Measurements from ENCODE around the gene HDGF.

The HDGF gene

GRCh38 chr1:156740237-156740740 lies 11.2 kb downstream of the HDGF start:
- H3K27me3 ChIP-seq (ENCODE audit: insufficient read depth, low read length): no peaks in the 10 kb centered on the region
- peaks cover 53% of the 10 kb centered on the region for H3K36me3 ChIP-seq (ENCODE audit: insufficient read depth, low read length)
- H2AFZ ChIP-seq (ENCODE audit: low read depth, low read length): peak overlapping the region; percentile 7
- H3K4me1 ChIP-seq (ENCODE audit: insufficient read depth, low read length): peaks cover 12% of the 10 kb centered on the region
- H3K9me3 ChIP-seq (ENCODE audit: low read length): no peaks in the 10 kb centered on the region
- peak overlapping the region; percentile 67 for H3K4me3 ChIP-seq (ENCODE audit: low read length)

DNA sequence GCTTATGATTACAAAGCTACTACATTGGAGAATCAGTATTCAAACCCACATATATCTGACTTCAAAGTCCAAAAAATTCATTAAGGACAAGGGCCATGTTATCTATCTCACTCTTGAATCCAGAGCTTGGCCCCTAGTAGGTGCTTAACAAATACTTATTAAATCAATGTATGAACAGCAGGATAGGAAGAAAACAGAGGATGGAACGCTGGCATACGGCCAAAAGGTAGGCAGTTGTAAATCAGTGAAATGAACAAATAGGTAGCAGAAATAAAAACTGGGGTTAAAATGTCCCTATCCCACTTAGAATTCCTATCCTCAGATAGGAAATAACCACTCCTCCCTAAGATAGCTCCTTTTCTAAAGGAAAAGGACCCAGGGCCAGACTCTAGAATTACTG lies 12.6 kb downstream of the HDGF start:
- peaks cover 12% of the 10 kb centered on the region for H3K4me1 ChIP-seq (ENCODE audit: insufficient read depth, low read length)
- H3K9me3 ChIP-seq (ENCODE audit: low read length): no peaks in the 10 kb centered on the region
- peaks cover 46% of the 10 kb centered on the region for H3K36me3 ChIP-seq (ENCODE audit: insufficient read depth, low read length)
- H2AFZ ChIP-seq (ENCODE audit: low read depth, low read length): no peak overlapping the region
- H3K27me3 ChIP-seq (ENCODE audit: insufficient read depth, low read length): no peaks in the 10 kb centered on the region
- no peak overlapping the region for H3K4me3 ChIP-seq (ENCODE audit: low read length)

- Histone ChIP-seq H3K9me3 (ENCODE audit: low read length) (no peaks in the 10 kb centered on the region), H3K27me3 (ENCODE audit: insufficient read depth, low read length) (no peaks in the 10 kb centered on the region), H3K4me1 (ENCODE audit: insufficient read depth, low read length) (peaks cover 12% of the 10 kb centered on the region), H3K36me3 (ENCODE audit: insufficient read depth, low read length) (peaks cover 46% of the 10 kb centered on the region), H2AFZ (ENCODE audit: low read depth, low read length) (no peak overlapping the region), H3K4me3 (ENCODE audit: low read length) (no peak overlapping the region)
Measured at GRCh38 chr1:156738407-156738806, 13.1 kb downstream of the HDGF start.

- peaks cover 48% of the 10 kb centered on the region for H3K36me3 ChIP-seq (ENCODE audit: insufficient read depth, low read length)
- H3K27me3 ChIP-seq (ENCODE audit: insufficient read depth, low read length): no peaks in the 10 kb centered on the region
- no peaks in the 10 kb centered on the region for H3K9me3 ChIP-seq (ENCODE audit: low read length)
- H3K4me3 ChIP-seq (ENCODE audit: low read length): no peak overlapping the region
- H3K4me1 ChIP-seq (ENCODE audit: insufficient read depth, low read length): peaks cover 4% of the 10 kb centered on the region
- no peak overlapping the region for H2AFZ ChIP-seq (ENCODE audit: low read depth, low read length)
Measured at GRCh38 chr1:156733989-156734584, 17.4 kb downstream of the HDGF start.

DNA sequence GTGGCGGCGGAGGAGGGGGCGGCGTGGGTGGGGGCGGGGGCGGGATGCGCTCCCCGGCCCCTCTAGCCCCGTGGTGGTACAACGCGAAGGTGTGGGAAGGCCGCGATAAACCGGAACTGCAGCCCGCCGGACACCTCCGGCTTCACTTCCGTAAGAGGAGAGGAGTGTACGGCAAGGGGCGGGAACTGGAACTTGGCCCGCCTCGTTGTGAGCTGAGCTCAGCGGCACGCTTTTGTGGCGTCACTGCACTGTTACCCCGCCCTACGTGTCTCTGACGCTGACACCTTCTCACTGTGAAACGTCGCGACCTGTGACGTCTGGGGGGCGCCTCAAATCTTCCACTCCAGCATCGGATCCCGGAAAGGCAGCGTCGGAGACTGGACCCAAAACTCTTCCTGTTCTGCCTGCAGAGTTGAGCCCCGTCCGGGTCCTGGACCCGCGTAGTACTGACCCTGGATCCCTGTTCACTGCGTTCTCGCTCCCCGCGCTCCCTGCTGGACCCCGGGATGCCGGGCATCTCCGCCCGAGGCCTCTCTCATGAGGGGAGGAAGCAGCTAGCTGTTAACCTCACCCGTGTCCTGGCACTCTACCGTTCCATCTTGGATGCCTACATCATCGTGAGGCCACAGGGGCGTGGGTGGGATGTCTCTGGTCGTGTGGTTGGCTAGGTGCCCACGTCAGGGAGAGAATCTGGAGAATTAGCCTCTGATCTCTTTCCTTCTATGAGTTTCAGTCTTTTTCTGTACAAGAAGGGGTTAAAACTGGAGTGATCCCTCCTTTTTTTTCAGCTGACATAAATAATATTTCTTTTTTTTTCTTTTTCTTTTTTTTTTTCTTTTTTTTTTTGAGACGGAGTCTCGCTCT lies 22.6 kb downstream of the HDGF start, which contains the start of gene ISG20L2:
TSS of gene ISG20L2 (minus strand) at position 168 of the 864 bp plus-strand sequence. CDS start 1,114 bp downstream, outside the sequence.
- H3K4me3 ChIP-seq (ENCODE audit: low read length): peak within 1 kb of the TSS; percentile 63
- H3K36me3 ChIP-seq (ENCODE audit: insufficient read depth, low read length): peaks cover 31% of the 10 kb centered on the region
- H3K27me3 ChIP-seq (ENCODE audit: insufficient read depth, low read length): no peaks in the 10 kb centered on the region
- H3K4me1 ChIP-seq (ENCODE audit: insufficient read depth, low read length): peaks cover 34% of the 10 kb centered on the region
- H2AFZ ChIP-seq (ENCODE audit: low read depth, low read length): peak within 1 kb of the TSS; percentile 68
- no peaks in the 10 kb centered on the region for H3K9me3 ChIP-seq (ENCODE audit: low read length)

- Histone ChIP-seq H3K4me1 (ENCODE audit: insufficient read depth, low read length) (peaks cover 34% of the 10 kb centered on the region), H3K4me3 (ENCODE audit: low read length) (peak within 1 kb of the TSS; percentile 63), H3K27me3 (ENCODE audit: insufficient read depth, low read length) (no peaks in the 10 kb centered on the region), H2AFZ (ENCODE audit: low read depth, low read length) (peak within 1 kb of the TSS; percentile 68), H3K9me3 (ENCODE audit: low read length) (no peaks in the 10 kb centered on the region), H3K36me3 (ENCODE audit: insufficient read depth, low read length) (peaks cover 31% of the 10 kb centered on the region)
Measured at GRCh38 chr1:156727926-156728598, 23.4 kb downstream of the HDGF start, which contains the start of gene METTL25B. Gene METTL25B (plus strand): TSS chr1:156728469. CDS start chr1:156729105, 636 bp downstream.

GRCh38 chr1:156727492-156727891 lies 24.0 kb downstream of the HDGF start:
- Histone ChIP-seq H3K4me1 (ENCODE audit: insufficient read depth, low read length) (peaks cover 34% of the 10 kb centered on the region), H3K27me3 (ENCODE audit: insufficient read depth, low read length) (no peaks in the 10 kb centered on the region), H3K4me3 (ENCODE audit: low read length) (peak overlapping the region; percentile 63), H3K36me3 (ENCODE audit: insufficient read depth, low read length) (peaks cover 33% of the 10 kb centered on the region), H3K9me3 (ENCODE audit: low read length) (no peaks in the 10 kb centered on the region), H2AFZ (ENCODE audit: low read depth, low read length) (no peak overlapping the region)

DNA sequence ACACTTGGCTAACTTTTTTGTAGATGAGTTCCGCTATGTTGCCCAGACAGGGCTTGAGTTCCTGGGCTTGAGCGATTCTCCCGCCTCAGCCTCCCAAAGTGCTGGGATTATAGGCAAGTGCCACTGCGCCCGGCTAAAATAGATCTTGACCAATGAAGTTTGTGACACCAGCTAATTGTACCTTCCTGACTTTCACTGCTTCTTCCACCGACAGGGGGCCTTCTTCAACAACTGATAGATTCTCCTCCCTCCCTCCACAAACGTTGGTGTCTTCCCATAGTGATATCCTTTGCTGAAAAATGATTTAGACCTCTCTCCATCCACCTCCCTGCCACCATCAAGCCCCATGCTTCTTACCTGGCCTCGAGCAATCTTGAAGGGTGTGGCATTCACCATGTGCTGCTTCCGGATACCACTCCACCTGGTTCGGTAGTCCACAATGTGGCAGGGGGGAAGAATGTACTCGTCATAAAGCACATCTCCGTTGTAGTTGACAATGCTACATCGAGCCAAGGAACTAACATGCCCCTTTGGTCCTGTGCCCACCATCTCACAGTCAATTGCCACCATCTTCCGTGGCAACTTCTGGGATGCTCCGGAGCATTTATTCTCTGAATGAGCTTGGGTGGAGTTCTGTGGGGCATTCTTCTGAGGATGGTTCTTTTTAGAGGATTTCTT lies 24.8 kb downstream of the HDGF start:
- Histone ChIP-seq H3K36me3 (ENCODE audit: insufficient read depth, low read length) (peaks cover 30% of the 10 kb centered on the region), H3K4me1 (ENCODE audit: insufficient read depth, low read length) (peaks cover 34% of the 10 kb centered on the region), H3K4me3 (ENCODE audit: low read length) (peak overlapping the region; percentile 15), H3K27me3 (ENCODE audit: insufficient read depth, low read length) (no peaks in the 10 kb centered on the region), H2AFZ (ENCODE audit: low read depth, low read length) (no peak overlapping the region), H3K9me3 (ENCODE audit: low read length) (no peaks in the 10 kb centered on the region)

DNA sequence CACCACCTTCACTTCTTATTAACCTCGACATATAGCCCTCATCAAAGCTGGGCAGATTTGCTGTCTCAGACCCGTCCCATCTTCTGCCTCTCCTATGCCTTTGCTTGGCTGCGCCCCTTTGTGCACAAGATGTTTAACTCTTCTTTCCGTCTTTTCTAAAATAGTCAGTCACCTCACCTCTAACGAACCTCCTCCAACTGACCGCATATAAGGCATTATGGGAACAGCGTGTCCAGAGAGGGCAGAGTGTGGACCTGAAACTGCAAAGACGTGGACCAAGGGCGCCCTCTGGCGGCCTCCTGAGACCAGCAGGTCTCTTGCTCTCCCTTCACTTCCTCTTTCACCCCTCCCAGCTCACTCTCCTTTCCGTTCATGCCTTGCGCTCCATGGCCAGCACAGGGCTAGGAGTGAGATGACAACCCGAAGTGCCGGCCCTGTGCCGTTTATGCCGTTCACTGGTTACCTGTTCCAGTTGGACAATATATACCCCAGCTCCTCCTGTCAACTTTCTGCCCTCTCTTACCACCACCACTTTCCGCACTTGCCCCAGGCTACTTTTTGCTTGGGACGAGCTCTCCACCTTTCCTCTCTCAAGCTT lies 25.7 kb downstream of the HDGF start:
- Histone ChIP-seq H2AFZ (ENCODE audit: low read depth, low read length) (no peak overlapping the region), H3K27me3 (ENCODE audit: insufficient read depth, low read length) (no peaks in the 10 kb centered on the region), H3K9me3 (ENCODE audit: low read length) (no peaks in the 10 kb centered on the region), H3K36me3 (ENCODE audit: insufficient read depth, low read length) (peaks cover 36% of the 10 kb centered on the region), H3K4me1 (ENCODE audit: insufficient read depth, low read length) (peaks cover 34% of the 10 kb centered on the region), H3K4me3 (ENCODE audit: low read length) (peak overlapping the region; percentile 15)

GRCh38 chr1:156721535-156721934 lies 29.9 kb downstream of the HDGF start:
- no peaks in the 10 kb centered on the region for H3K9me3 ChIP-seq (ENCODE audit: low read length)
- H3K27me3 ChIP-seq (ENCODE audit: insufficient read depth, low read length): no peaks in the 10 kb centered on the region
- no peak overlapping the region for H3K4me3 ChIP-seq (ENCODE audit: low read length)
- peaks cover 14% of the 10 kb centered on the region for H3K4me1 ChIP-seq (ENCODE audit: insufficient read depth, low read length)
- H2AFZ ChIP-seq (ENCODE audit: low read depth, low read length): no peak overlapping the region
- peaks cover 38% of the 10 kb centered on the region for H3K36me3 ChIP-seq (ENCODE audit: insufficient read depth, low read length)

DNA sequence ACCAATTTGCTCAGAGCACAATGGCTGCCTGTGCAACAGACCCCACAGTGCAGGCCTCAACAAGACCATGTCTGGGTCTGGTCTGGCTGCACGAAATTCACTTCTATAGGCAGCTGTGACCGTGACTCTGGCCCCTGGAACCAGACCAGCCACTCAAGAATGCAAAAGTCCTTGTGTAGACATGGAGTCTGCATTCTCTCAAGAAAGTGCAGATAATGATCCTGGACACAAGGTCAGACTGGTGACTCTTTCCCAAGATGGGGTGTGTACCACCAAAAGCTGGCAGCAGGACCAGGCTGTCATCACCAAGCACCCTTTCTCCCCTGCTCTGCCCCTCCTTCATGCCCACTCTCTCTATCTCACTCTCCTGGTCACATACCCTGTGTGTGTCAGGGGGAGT lies 30.3 kb downstream of the HDGF start:
- peaks cover 10% of the 10 kb centered on the region for H3K4me1 ChIP-seq (ENCODE audit: insufficient read depth, low read length)
- H3K4me3 ChIP-seq (ENCODE audit: low read length): no peak overlapping the region
- no peaks in the 10 kb centered on the region for H3K27me3 ChIP-seq (ENCODE audit: insufficient read depth, low read length)
- no peaks in the 10 kb centered on the region for H3K9me3 ChIP-seq (ENCODE audit: low read length)
- no peak overlapping the region for H2AFZ ChIP-seq (ENCODE audit: low read depth, low read length)
- H3K36me3 ChIP-seq (ENCODE audit: insufficient read depth, low read length): peaks cover 38% of the 10 kb centered on the region

DNA sequence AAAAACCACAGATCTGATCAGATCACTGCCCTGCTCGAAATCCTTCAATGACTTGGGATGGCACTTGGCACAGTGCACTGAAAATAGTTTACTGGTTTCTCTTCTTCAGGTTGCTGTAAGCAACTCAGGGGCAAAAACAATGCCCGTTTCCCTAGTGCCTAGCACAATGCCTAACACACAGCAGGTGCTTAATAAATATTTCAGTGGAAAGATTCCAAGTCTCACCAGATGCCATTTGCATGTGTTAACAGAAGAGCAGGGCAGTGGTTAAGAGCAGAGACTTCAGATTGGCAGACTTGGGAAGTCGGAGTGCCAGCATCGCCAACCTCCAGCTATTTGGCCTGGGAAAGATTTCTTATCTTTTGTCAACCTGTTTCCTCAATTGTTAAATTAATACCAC lies 34.1 kb downstream of the HDGF start:
- Histone ChIP-seq H3K36me3 (ENCODE audit: insufficient read depth, low read length) (peaks cover 14% of the 10 kb centered on the region), H2AFZ (ENCODE audit: low read depth, low read length) (no peak overlapping the region), H3K4me3 (ENCODE audit: low read length) (no peak overlapping the region), H3K4me1 (ENCODE audit: insufficient read depth, low read length) (no peaks in the 10 kb centered on the region), H3K9me3 (ENCODE audit: low read length) (no peaks in the 10 kb centered on the region), H3K27me3 (ENCODE audit: insufficient read depth, low read length) (no peaks in the 10 kb centered on the region)

Measured in neuron (in vitro differentiated cells).